ENCODE results near the gene SPIB.

The SPIB gene

GRCh38 chr19:50378863-50379236, 39.9 kb upstream of the SPIB start:
- no peak for TF ChIP-seq CTCF (conservative IDR thresholded peaks at IDR 0.05)
- no peak overlapping the region for H3K27ac ChIP-seq

GRCh38 chr19:50379602-50380001, 39.1 kb upstream of the SPIB start:
- no peak for TF ChIP-seq CTCF (conservative IDR thresholded peaks at IDR 0.05)

GRCh38 chr19:50380137-50380536, 38.6 kb upstream of the SPIB start:
- no peak overlapping the region for H3K27ac ChIP-seq
- no peak for TF ChIP-seq CTCF (conservative IDR thresholded peaks at IDR 0.05)

More at GRCh38 chr19:50379602-50380001, 39.1 kb upstream of the SPIB start:
- no peak overlapping the region for H3K27ac ChIP-seq

GRCh38 chr19:50380751-50381151, 38.0 kb upstream of the SPIB start:
- no peak for TF ChIP-seq CTCF (conservative IDR thresholded peaks at IDR 0.05)
- H3K27ac ChIP-seq: no peak overlapping the region

- TF ChIP-seq CTCF (conservative IDR thresholded peaks at IDR 0.05): no peak
- no peak overlapping the region for H3K27ac ChIP-seq
These were observed 36.6 kb upstream of the SPIB start for GRCh38 chr19:50381881-50382729.

- H3K27ac ChIP-seq: peak overlapping the region; percentile 75
- no peak for TF ChIP-seq CTCF (conservative IDR thresholded peaks at IDR 0.05)
These were observed 35.5 kb upstream of the SPIB start for GRCh38 chr19:50383001-50383851.

Data from VCaP (cell line).